Astrocyte of the cerebellum (primary cell): Measurements from ENCODE around the gene DDX28.

Experiments used
- DNase-seq: peaks from one replicate; pipeline ENCODE4 v3.0.0-alpha.2; 2011; ENCODE audit warnings: low read depth
- H3K4me3 ChIP-seq: 2 replicates; pipeline ENCODE4 v1.5.1; 2011; ENCODE audit warnings: mild to moderate bottlenecking, low read depth, low read length, moderate library complexity
- in situ Hi-C: cut with HindIII; loops from 2 replicates; pipeline ENCODE4 v1.10.0; 2017; ENCODE audit warnings: low sequenced_read_pairs
- TF ChIP-seq, protein P1 (sequence below): IDR thresholded peaks from 2 replicates; pipeline ENCODE4 v1.5.1; 2012; ENCODE audit warnings: low read length, low read depth, moderate library complexity, mild to moderate bottlenecking; ENCODE audit errors: missing control alignments

DDX28 gene

GRCh38 chr16:68061396-68061795 is 38.4 kb upstream of the DDX28 start:
- TF ChIP-seq, protein P1, sequence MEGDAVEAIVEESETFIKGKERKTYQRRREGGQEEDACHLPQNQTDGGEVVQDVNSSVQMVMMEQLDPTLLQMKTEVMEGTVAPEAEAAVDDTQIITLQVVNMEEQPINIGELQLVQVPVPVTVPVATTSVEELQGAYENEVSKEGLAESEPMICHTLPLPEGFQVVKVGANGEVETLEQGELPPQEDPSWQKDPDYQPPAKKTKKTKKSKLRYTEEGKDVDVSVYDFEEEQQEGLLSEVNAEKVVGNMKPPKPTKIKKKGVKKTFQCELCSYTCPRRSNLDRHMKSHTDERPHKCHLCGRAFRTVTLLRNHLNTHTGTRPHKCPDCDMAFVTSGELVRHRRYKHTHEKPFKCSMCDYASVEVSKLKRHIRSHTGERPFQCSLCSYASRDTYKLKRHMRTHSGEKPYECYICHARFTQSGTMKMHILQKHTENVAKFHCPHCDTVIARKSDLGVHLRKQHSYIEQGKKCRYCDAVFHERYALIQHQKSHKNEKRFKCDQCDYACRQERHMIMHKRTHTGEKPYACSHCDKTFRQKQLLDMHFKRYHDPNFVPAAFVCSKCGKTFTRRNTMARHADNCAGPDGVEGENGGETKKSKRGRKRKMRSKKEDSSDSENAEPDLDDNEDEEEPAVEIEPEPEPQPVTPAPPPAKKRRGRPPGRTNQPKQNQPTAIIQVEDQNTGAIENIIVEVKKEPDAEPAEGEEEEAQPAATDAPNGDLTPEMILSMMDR, result no peak
- no peak overlapping the region for H3K4me3 ChIP-seq
- no peak for DNase-seq
- in situ Hi-C loops, result no loop called here

DNA sequence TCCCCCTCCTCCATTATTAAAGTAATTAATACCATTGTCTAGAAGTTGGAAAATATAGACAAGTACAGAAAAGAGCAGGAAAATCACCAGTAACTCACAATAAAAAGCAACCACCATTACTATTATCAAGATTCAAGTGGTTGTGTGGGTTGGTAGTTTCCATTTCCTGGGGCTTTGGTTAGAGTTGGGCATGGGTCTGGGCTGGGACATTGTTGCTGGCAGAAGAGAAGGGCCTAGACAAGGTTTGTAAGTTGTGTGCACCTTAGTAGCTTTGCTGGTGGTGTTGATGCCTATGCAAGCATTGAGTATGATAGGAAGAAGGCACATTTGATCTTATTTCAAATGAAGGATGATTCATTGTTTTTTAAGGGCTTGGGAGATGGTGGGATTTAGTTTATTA is 36.8 kb upstream of the DDX28 start:
- no peak for DNase-seq

DNA sequence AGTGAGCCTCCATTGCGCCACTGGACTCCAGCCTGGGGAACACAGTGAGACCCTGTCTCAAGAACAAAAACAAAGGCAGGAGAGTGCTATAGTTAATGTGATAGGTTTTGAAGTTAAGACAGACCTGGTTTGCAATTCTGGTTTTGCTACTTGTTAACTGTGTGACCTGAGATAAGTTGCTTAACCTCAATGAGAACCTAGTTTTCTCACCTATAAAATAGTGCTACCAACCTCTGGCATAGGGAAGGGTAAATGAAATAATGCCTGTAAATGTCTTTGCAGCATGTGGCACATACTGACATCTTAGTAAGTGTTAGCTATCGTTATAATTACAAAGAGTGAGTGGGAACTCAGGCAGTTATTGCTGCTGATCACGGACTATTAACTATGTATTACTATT is 32.4 kb upstream of the DDX28 start:
- TF ChIP-seq, protein P1, result no peak
- in situ Hi-C loops, result no loop called here

More for the DNA sequence above, 36.8 kb upstream of the DDX28 start:
- no peak overlapping the region for H3K4me3 ChIP-seq
- in situ Hi-C loops, result no loop called here
- TF ChIP-seq, protein P1, result no peak

DNA sequence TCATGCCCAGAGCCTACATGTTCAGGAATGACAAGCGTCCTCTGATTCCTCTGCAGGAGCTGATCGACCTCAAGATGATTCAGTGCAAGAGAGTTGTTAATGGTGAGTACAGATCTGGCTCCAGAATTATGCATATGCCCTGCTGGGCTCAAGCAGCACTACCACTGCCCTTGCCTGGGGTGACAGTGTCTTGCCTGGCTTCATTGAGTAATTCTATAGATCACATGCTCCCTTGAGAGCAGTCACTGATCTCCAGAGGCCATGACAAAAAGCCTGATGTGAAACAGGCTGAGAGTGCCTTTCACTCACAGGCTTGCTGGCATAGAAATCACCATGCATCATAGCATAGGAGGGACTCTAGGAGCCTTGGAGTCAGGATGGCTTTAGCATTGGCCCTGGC is 26.4 kb upstream of the DDX28 start:
- no peak for DNase-seq
- no peak overlapping the region for H3K4me3 ChIP-seq
- TF ChIP-seq, protein P1, result no peak
- in situ Hi-C loops, result no loop called here

More for the DNA sequence above, 32.4 kb upstream of the DDX28 start:
- no peak overlapping the region for H3K4me3 ChIP-seq
- DNase-seq, result no peak

GRCh38 chr16:68047987-68048386 is 25.0 kb upstream of the DDX28 start:
- TF ChIP-seq, protein P1, result no peak
- no peak for DNase-seq
- H3K4me3 ChIP-seq, result no peak overlapping the region
- in situ Hi-C loops, result no loop called here

GRCh38 chr16:68046106-68046505 is 23.1 kb upstream of the DDX28 start:
- in situ Hi-C loops, result no loop called here
- TF ChIP-seq, protein P1, result no peak
- H3K4me3 ChIP-seq, result no peak overlapping the region
- DNase-seq, result no peak

- H3K4me3 ChIP-seq, result no peak overlapping the region
- TF ChIP-seq, protein P1, result no peak
- no peak for DNase-seq
- in situ Hi-C loops, result no loop called here
Measured at GRCh38 chr16:68041783-68042182, 18.8 kb upstream of the DDX28 start.
